ENCODE data around the gene PAQR5.

GRCh38 chr15:69344238-69344637 lies 45.5 kb downstream of the PAQR5 start:
- TF ChIP-seq JUN (IDR thresholded peaks at IDR 0.05; ENCODE audit: borderline replicate concordance, insufficient read depth, insufficient read length, low read depth) (no peak), CTCF (IDR thresholded peaks at IDR 0.05; ENCODE audit: extremely low read depth in 1 of 2, insufficient read depth in 1 of 2, low read depth in 1 of 2, low read length in 2 of 2) (no peak), POLR2A (IDR thresholded peaks at IDR 0.05; ENCODE audit: low read depth, low read length) (no peak), EZH2 (IDR thresholded peaks at IDR 0.05; ENCODE audit: borderline replicate concordance, low read depth, low read length, severe bottlenecking) (no peak), MYC (IDR thresholded peaks at IDR 0.05; ENCODE audit: low read depth, low read length) (no peak), MAX (IDR thresholded peaks at IDR 0.05; ENCODE audit: insufficient read depth, insufficient read length) (no peak), POLR2AphosphoS5 (IDR thresholded peaks at IDR 0.05; ENCODE audit: insufficient read depth, low read depth, low read length) (no peak), FOS (IDR thresholded peaks at IDR 0.05; ENCODE audit: borderline replicate concordance, insufficient read depth, low read length) (no peak), GATA2 (IDR thresholded peaks at IDR 0.05; ENCODE audit: insufficient read depth, insufficient read length, low read depth, low read length) (no peak)

All from endothelial cell of umbilical vein (primary cell).